OCI-LY3 (cell line): ENCODE data around the gene KCNH2.

Experiments
- CTCF ChIP-seq: fragments of 200-600, 300-600 bp; sonication (generic); IDR thresholded peaks from 2 replicates; pipeline ENCODE4 v1.5.1; 2014; ENCODE audit warnings: antibody characterized with exemption, low read length, low read depth
- EZH2phosphoT487 ChIP-seq: fragments of 200-600 bp; shearing (Covaris generic); IDR thresholded peaks from 2 replicates; pipeline ENCODE4 v1.6.1; 2018; ENCODE audit warnings: antibody characterized with exemption, mixed run types, low read depth

DNA sequence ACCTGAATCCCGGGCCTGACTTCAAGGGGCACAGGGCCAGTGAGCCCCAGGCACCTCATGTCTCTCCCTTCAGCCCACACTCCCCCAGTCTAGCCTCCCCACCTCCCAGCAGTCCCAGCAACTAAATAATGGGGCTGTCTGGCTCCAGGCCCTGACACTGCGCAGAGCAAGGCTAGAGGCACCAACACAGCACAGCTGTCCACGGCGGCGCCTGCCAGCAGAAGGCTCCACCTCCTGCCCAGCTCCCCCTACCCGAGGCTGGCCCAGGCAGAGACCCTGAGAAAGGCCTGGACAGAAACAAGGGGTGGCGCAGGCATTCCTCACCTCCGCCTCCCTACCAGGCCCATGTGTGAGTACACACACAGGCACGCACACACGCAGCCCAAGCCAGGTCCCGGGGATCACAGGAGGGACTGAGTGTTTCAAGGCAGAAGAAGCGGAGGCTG is 6.1 kb downstream of the KCNH2 start:
- TF ChIP-seq CTCF (no peak), EZH2phosphoT487 (no peak)
